ENCODE data around the gene TBC1D32. TPM values are rescaled to one million over a fixed set of nuclear protein-coding genes. Genes with fewer than 3 reads are reported as not detected.

The TBC1D32 gene
- total and polyA plus RNA-seq, 2 donors (not counting 3 experiments of a cell fraction or from before 2014, with no cell fraction given) = 2.5 to 4.0 TPM

DNA sequence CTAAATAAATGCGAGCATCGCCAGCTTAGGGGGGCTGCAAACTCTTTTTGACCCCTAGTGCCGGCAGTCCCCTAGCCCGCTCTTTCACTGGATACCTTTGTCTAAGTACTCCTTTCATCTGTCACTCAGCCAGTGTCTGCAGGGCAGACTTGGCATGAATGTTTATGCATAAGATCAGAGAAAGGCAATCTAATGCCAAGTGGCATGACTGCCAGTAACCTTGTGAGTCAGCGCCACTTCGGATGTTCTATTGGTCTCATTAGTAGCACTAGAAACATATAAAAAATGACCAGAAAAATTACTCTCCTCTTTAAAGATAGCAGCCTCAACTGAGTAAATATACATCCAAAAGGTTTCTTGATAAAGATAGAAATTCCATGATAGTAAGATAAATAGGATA is 192.2 kb downstream of the TBC1D32 start:
- POLR2A ChIA-PET = no interaction called here
- no peak overlapping the region for H2AFZ ChIP-seq (ENCODE audit: low read depth, low read length)
- DNase-seq (ENCODE audit: low read depth, low spot score) (no peak), FAIRE-seq (no peak)
- BruUV-seq (replicated peaks) = no TSS peak
- no peaks in the 10 kb centered on the region for H3K9me3 ChIP-seq (replicated peaks; ENCODE audit: control insufficient read depth, insufficient read depth, low read length)
- H3K4me2 ChIP-seq (ENCODE audit: insufficient read depth, low read length) = no peak overlapping the region
- dilution Hi-C loops (cut with MboI; ENCODE audit: extremely low pct_ligation_motif_present, low sequenced_read_pairs) (no loop called here), intact Hi-C loops (cut with micrococcal nuclease) (no loop called here)
- no peak overlapping the region for H3K27ac ChIP-seq (ENCODE audit: insufficient read depth, low read depth, low read length)
- no peak overlapping the region for H3K4me3 ChIP-seq (replicated peaks in 1 of 3; ENCODE audit: insufficient read depth in 1 of 3, low read depth in 1 of 3, low read length in 3 of 3)
- TF ChIP-seq EZH2 (IDR thresholded peaks at IDR 0.05; ENCODE audit: borderline replicate concordance, low read depth, low read length, severe bottlenecking) (no peak), JUN (IDR thresholded peaks at IDR 0.05; ENCODE audit: borderline replicate concordance, insufficient read depth, insufficient read length, low read depth) (no peak), MYC (IDR thresholded peaks at IDR 0.05; ENCODE audit: low read depth, low read length) (no peak), POLR2AphosphoS5 (IDR thresholded peaks at IDR 0.05; ENCODE audit: insufficient read depth, low read depth, low read length) (no peak), POLR2A (IDR thresholded peaks at IDR 0.05; ENCODE audit: low read depth, low read length) (no peak), GATA2 (IDR thresholded peaks at IDR 0.05; ENCODE audit: insufficient read depth, insufficient read length, low read depth, low read length) (no peak), FOS (IDR thresholded peaks at IDR 0.05; ENCODE audit: borderline replicate concordance, insufficient read depth, low read length) (no peak)
- TF ChIP-seq, protein P1, sequence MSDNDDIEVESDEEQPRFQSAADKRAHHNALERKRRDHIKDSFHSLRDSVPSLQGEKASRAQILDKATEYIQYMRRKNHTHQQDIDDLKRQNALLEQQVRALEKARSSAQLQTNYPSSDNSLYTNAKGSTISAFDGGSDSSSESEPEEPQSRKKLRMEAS (IDR thresholded peaks at IDR 0.05; ENCODE audit: insufficient read depth, insufficient read length) = no peak
- TF ChIP-seq, protein P2, sequence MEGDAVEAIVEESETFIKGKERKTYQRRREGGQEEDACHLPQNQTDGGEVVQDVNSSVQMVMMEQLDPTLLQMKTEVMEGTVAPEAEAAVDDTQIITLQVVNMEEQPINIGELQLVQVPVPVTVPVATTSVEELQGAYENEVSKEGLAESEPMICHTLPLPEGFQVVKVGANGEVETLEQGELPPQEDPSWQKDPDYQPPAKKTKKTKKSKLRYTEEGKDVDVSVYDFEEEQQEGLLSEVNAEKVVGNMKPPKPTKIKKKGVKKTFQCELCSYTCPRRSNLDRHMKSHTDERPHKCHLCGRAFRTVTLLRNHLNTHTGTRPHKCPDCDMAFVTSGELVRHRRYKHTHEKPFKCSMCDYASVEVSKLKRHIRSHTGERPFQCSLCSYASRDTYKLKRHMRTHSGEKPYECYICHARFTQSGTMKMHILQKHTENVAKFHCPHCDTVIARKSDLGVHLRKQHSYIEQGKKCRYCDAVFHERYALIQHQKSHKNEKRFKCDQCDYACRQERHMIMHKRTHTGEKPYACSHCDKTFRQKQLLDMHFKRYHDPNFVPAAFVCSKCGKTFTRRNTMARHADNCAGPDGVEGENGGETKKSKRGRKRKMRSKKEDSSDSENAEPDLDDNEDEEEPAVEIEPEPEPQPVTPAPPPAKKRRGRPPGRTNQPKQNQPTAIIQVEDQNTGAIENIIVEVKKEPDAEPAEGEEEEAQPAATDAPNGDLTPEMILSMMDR (IDR thresholded peaks at IDR 0.05; ENCODE audit: extremely low read depth in 1 of 2, insufficient read depth in 1 of 2, low read depth in 1 of 2, low read length in 2 of 2) = no peak
- H3K27me3 ChIP-seq (ENCODE audit: control insufficient read depth in 2 of 2, insufficient read depth in 2 of 2, low read length in 2 of 2) = no peaks in the 10 kb centered on the region
- H3K9me1 ChIP-seq (replicated peaks; ENCODE audit: control insufficient read depth, extremely low read depth, insufficient read depth, low read length) = no peaks in the 10 kb centered on the region
- H4K20me1 ChIP-seq (replicated peaks; ENCODE audit: control insufficient read depth, extremely low read depth, insufficient read depth, low read length) = no peaks in the 10 kb centered on the region
- H3K79me2 ChIP-seq (ENCODE audit: control insufficient read depth, insufficient read depth, low read length) = no peaks in the 10 kb centered on the region
- CTCF ChIA-PET = no interaction called here
- no peaks in the 10 kb centered on the region for H3K36me3 ChIP-seq (ENCODE audit: control insufficient read depth in 2 of 2, extremely low read depth in 1 of 2, insufficient read depth in 2 of 2, low read length in 2 of 2)
- no peaks in the 10 kb centered on the region for H3K4me1 ChIP-seq (ENCODE audit: control insufficient read depth, extremely low read depth, insufficient read depth, low read length)
- H3K9ac ChIP-seq (replicated peaks; ENCODE audit: extremely low read depth, insufficient read depth, low read length) = no peak overlapping the region

Data from endothelial cell of umbilical vein (primary cell).